Esophagus squamous epithelium (tissue), 5 donors: Measurements from ENCODE around the gene INAFM2. TPM values are rescaled to one million over a fixed set of nuclear protein-coding genes. Genes with fewer than 3 reads are reported as not detected.

Source experiments
- DNase-seq: peaks from one replicate; lab custom pipeline; 2025; lab: John Stamatoyannopoulos, UW
- H3K27ac ChIP-seq, 4 donors: fragments of 200-600 bp; sonication (generic); one replicate each; pipeline ENCODE4 v1.5.1; 2016 to 2019; ENCODE audit warnings: mild to moderate bottlenecking in 1 of 4
- H3K27me3 ChIP-seq, 4 donors: fragments of 200-600 bp; sonication (generic); 1 replicate in 3 of 4; 2 replicates in 1 of 4; pipeline versions ENCODE4 v1.5.1 to v1.6.0; 2017 to 2021; ENCODE audit warnings: antibody characterized with exemption in 1 of 4
- H3K36me3 ChIP-seq, 3 donors: fragments of 200-600 bp; sonication (generic); one replicate each; pipeline ENCODE4 v1.5.1; 2016 to 2019
- H3K4me1 ChIP-seq, 3 donors: fragments of 200-600 bp; sonication (generic); one replicate each; pipeline ENCODE4 v1.5.1; 2017 to 2019
- H3K4me3 ChIP-seq, 4 donors: fragments of 200-600 bp; sonication (generic); 1 replicate in 3 of 4; 2 replicates in 1 of 4; pipeline ENCODE4 v1.5.1; 2016 to 2019; ENCODE audit warnings: mild to moderate bottlenecking in 2 of 4, moderate library complexity in 1 of 4
- H3K9me3 ChIP-seq, 3 donors: fragments of 200-600 bp; sonication (generic); one replicate each; pipeline ENCODE4 v1.5.1; 2016 to 2019
- CTCF ChIP-seq, 6 experiments: fragments of 450-650 bp in 4 of 6; fragments of 200-600 bp in 2 of 6; sonication (generic) in 2 of 6; IDR thresholded peaks; one replicate each; pipeline ENCODE4 v1.5.1; 2016 to 2019; ENCODE audit warnings: antibody characterized with exemption in 6 of 6, mild to moderate bottlenecking in 4 of 6, moderate library complexity in 4 of 6
- POLR2A ChIP-seq, 4 donors: fragments of 450-650 bp; IDR thresholded peaks; one replicate each; pipeline ENCODE4 v1.6.1; 2017; ENCODE audit warnings: antibody characterized with exemption in 4 of 4, mild to moderate bottlenecking in 4 of 4, moderate library complexity in 3 of 4
- WGBS, 2 donors: methylation state at CpG; one replicate each; pipeline ENCODE4 v1.1.5; 2018; 5-methylcytosine and 5-hydroxymethylcytosine counted together
- intact Hi-C: fragments of 100-400 bp; cut with DNase I; formaldehyde crosslinking; loops from one replicate; pipeline ENCODE4 v1.15.0; 2022
- total RNA-seq, 4 donors: library from RNA; depleted of rRNA; stranded (reverse); fragments of >200 nt; gene quantifications; one replicate each; pipeline ENCODE4 v1.1.0, GENCODE V29; 2016
- donor health status: DM: yes; HTN: yes; CAD: no.

The INAFM2 gene
- total RNA-seq, 4 donors from 2014 or later: 4.7 to 10.1 (median 8.1) TPM

- WGBS, 2 donors: 55 to 58% methylated on average over 4 of the region's 4 CpGs
- intact Hi-C loops: loop anchor here (10.0 kb wide), 1 partner anchor 55 kb away; no protein-coding TSS in a partner anchor
- peaks cover 10 to 17% (median 11%) of the 10 kb centered on the region in 3 donors for H3K4me1 ChIP-seq
- H3K27me3 ChIP-seq: peaks cover 0 to 22% (median 0%) of the 10 kb centered on the region in 4 donors
- DNase-seq: no peak
- no peaks in the 10 kb centered on the region for H3K9me3 ChIP-seq
- no peak overlapping the region for H3K4me3 ChIP-seq
- no peak overlapping the region for H3K27ac ChIP-seq
- TF ChIP-seq CTCF (IDR thresholded peaks at IDR 0.05) (no peak), POLR2A (IDR thresholded peaks at IDR 0.05) (no peak)
- H3K36me3 ChIP-seq: no peaks in the 10 kb centered on the region
Observed at GRCh38 chr15:40360015-40360414, 36.5 kb downstream of the INAFM2 start.

- intact Hi-C loops: loop anchor here (10.0 kb wide), 1 partner anchor 53 kb away; no protein-coding TSS in a partner anchor
- Histone ChIP-seq H3K27me3 (peaks cover 0 to 22% (median 0%) of the 10 kb centered on the region in 4 donors), H3K36me3 (no peaks in the 10 kb centered on the region), H3K27ac (no peak overlapping the region), H3K4me3 (no peak overlapping the region), H3K9me3 (no peaks in the 10 kb centered on the region), H3K4me1 (peaks cover 10 to 20% (median 11%) of the 10 kb centered on the region in 3 donors)
- DNase-seq: no peak
- 75% methylated on average over 1 of the region's 2 CpGs; no CpG with 5 or more reads in 1 of the 2 donors for WGBS, 2 donors
- TF ChIP-seq POLR2A (IDR thresholded peaks at IDR 0.05): no peak
- TF ChIP-seq CTCF (IDR thresholded peaks at IDR 0.05): no peak
Observed at GRCh38 chr15:40361640-40362039, 38.1 kb downstream of the INAFM2 start.

- Histone ChIP-seq H3K36me3 (no peaks in the 10 kb centered on the region), H3K4me3 (no peak overlapping the region), H3K4me1 (peaks cover 15 to 26% (median 15%) of the 10 kb centered on the region in 3 donors), H3K27me3 (peaks cover 0 to 15% (median 0%) of the 10 kb centered on the region in 4 donors), H3K9me3 (no peaks in the 10 kb centered on the region), H3K27ac (no peak overlapping the region)
- DNase-seq: no peak
- WGBS, 2 donors: 83 to 85% methylated on average over 1 to 5 of the region's 8 CpGs
- no peak for TF ChIP-seq POLR2A (IDR thresholded peaks at IDR 0.05)
- no peak for TF ChIP-seq CTCF (IDR thresholded peaks at IDR 0.05)
- intact Hi-C loops: loop anchor here (10.0 kb wide), 1 partner anchor 51 kb away; no protein-coding TSS in a partner anchor
Observed at GRCh38 chr15:40363611-40364010, 40.1 kb downstream of the INAFM2 start.

- H3K9me3 ChIP-seq: no peaks in the 10 kb centered on the region
Observed at GRCh38 chr15:40364251-40364650, 40.8 kb downstream of the INAFM2 start.

More at GRCh38 chr15:40364251-40364650, 40.8 kb downstream of the INAFM2 start:
- WGBS, 2 donors: 63% methylated on average over 3 of the region's 6 CpGs; no CpG with 5 or more reads in 1 of the 2 donors
- H3K27ac ChIP-seq: no peak overlapping the region
- no peak overlapping the region for H3K4me3 ChIP-seq
- peaks cover 0 to 13% (median 0%) of the 10 kb centered on the region in 4 donors for H3K27me3 ChIP-seq
- no peak for DNase-seq
- H3K36me3 ChIP-seq: no peaks in the 10 kb centered on the region
- intact Hi-C loops: loop anchor here (10.0 kb wide), 1 partner anchor 51 kb away; no protein-coding TSS in a partner anchor
- TF ChIP-seq POLR2A (IDR thresholded peaks at IDR 0.05): no peak
- TF ChIP-seq CTCF (IDR thresholded peaks at IDR 0.05): no peak
- H3K4me1 ChIP-seq: peaks cover 13 to 22% (median 14%) of the 10 kb centered on the region in 3 donors
